Activated naive CD4-positive, alpha-beta T cell treated with anti-CD3 and anti-CD28 coated beads, Interleukin-2, amount 50 U/mL, for 16 hours (primary cell): ENCODE results near the gene ARHGAP20.

Source experiments
- DNase-seq: peaks from one replicate; pipeline ENCODE4 v3.0.0-alpha.2; 2020

Gene ARHGAP20

DNA sequence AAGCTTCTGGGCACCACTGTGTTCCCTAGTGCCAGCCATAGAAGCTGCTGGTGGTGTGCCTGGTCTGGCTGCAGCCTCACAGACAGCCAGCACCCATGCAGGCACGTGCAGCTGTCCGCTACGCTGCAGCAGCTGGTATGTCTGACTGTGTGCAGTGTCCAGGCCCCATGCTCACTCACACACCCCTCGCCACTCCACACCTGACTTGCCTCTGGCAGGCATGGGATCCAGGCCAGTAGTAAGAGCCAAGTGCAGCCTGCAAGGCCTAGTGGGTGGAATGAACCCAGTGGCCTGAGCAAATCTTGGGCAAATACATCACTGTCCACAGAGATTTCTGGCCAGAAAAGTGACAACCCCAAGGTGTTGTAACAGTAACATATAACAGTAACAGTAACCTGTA lies 111.9 kb downstream of the ARHGAP20 start:
- DNase-seq, result no peak

DNA sequence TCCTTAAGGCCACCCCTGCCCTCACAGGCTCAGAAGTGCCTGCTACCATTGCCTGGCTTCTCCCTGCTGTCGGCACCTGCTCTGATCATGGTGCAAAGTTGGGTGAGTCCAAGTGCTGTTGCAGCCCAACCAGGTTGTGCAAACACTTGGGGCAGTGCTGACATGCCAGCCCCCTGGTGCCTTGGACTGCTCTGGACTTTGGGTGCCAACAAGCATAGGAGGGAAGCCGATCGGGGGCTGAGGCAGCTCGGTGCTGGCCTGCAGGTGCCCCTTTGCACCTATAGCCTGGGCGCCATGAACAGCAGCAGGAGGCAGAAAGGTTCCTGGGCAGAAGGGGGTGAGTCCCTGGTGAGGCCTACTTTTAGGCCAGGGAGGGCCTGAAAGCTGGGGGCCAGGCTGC lies 113.0 kb downstream of the ARHGAP20 start:
- no peak for DNase-seq

- DNase-seq, result no peak
Observed at GRCh38 chr11:110598725-110599124, 113.5 kb downstream of the ARHGAP20 start.

- no peak for DNase-seq
Observed at GRCh38 chr11:110587972-110588371, 124.3 kb downstream of the ARHGAP20 start.

DNA sequence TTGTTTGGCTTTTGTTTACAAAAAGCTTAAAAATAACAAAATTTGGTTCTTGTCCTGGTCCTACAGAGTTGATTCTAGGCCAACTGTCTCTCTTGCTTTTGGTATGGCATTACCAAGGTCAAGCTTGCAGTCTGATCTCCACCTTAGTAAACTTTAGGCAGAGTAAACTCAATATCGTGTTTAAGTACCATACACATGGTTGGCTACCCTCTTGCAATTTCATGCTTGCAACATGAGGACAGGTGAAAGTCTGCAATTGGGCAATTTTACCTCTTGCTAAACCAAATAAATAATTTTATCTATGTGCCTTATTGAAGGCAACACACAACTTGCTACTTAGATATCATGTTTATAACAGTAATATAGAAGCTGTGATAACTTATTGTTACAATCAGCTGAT lies 125.1 kb downstream of the ARHGAP20 start:
- no peak for DNase-seq

DNA sequence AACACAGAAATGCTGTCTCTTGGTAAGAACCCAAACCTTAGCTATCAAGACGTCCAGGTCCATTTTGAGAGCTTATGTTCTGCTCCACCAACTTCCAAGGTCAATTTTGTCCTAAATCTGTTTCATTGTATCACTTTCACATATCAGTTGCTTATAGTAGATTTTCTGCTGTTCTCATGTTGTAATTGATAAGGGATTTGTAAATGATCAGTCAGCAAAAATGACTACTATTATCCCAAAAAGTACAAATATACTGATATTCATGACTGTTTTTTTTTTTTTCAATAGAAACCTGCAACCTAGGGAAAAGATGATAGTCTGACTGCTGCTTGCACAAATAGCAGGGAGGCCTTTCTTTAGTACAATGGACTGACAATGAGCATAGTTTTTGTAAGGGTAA lies 128.1 kb downstream of the ARHGAP20 start:
- no peak for DNase-seq

DNA sequence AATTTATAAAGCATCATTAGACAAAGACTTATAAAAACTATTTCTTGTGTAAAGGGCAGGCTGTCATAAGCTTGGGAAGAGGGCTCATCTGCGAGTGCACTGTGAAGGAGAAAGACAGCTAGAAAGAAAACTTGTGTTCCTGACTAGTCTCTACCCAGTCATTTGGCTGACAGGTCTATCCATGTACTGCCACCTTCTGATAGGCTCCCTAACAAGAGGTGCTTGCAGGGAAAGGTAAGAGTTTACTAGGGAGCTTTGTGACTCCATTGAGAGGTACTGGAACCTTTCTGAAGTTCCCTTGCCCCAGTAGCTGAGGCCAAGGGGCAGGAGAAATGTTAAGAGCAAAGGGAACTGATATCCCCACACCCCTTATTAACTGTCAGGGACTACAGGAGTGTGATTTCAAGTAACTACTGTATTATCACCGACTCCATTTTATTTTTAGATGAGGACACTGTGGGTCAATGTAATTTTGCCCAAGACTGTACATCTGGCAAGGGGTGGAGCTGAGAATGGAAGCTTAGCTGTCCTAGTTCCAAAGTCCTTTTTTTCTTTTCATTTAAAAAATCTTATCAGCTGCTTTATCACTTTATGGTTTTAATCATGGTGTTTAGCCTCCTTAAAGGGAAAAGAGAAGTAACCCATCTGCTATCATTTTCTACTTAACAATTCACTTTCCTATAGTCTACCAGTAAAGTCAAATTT lies 129.4 kb downstream of the ARHGAP20 start:
- no peak for DNase-seq

- DNase-seq, result no peak
Observed at GRCh38 chr11:110580571-110580970, 131.7 kb downstream of the ARHGAP20 start.

DNA sequence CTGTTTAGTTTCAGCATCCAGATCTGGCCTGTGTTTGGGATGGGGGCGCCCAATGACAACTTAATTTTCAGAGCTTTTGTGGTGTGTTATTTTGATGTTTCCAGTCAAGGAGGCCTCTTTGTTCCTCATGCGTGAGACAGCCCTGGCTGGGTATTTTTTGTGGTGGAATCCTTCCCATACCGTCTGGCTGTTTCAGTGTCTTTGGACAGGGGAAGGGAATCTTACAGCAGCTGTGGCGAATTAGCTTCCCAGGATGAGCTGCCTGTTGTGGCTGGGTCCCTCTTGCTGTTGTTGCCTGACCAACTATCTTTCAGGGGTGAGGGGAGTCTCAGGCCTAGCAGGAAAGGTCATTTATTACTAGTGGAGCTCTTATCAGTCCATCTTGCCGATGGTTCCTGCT lies 138.8 kb downstream of the ARHGAP20 start:
- no peak for DNase-seq

DNA sequence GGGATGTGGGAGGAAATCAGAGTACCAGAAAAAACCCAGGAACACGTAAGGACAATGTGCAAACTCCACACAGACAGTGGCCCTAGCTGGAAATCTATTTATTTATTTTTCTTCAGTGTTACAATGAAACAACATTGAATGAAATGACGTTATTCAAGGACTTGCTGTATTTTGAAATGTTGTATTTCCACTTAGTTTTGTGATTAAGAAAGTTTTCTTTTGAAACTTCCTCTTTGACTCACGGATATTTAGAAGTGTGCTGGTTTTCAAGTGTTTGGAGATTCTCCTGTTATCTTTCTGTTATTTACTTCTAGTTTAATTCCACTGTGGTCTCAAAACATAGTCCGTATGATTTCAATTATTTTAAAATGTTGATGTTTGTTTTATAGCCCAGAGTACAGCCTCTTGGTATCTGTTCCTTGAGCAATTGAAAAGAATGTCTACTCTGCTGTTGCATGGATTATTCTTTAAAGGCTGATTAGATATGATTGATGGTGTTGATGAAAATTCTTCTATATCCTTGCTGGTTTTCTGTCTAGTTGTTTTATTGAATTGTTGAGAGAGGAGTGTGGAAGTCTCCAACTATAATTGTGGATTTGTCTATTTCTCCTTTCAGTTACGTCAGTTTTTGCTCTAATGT lies 141.0 kb downstream of the ARHGAP20 start:
- DNase-seq, result no peak

GRCh38 chr11:110566577-110566976 lies 145.7 kb downstream of the ARHGAP20 start:
- no peak for DNase-seq

- DNase-seq, result no peak
Observed at GRCh38 chr11:110565357-110566336, 146.6 kb downstream of the ARHGAP20 start.

DNA sequence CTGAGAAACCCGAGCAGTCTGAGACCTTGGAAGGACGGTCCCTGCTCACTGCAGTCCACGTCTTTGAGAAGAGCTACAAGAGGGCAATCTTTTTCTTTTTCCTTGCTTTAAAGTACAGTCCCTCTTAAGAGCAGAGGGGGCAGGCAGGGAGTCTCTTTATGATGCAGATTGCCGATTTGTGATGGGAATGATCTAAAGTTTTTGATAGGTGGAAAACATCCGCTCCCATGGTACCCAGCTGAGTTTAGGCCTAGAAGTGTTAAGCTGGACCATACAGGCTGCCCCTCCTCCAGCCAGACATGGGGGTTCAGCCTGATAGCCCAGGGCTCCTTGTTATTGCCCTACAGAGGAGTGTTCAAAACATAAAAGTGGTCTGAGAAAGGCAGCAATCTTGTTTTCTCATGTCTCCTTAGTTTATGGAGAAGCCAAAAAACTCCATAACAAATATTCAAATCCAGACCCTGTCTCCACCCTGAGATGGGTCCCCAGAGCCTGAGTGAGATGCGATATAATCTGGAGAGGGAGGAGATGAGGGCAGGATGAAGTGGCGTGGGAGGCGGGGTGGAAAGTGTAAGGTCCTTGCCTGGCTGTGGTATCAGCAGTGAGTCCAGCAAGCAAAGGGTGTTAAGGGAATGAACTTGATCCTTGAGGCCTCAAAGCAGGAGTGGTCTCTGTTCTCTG lies 147.4 kb downstream of the ARHGAP20 start:
- no peak for DNase-seq

GRCh38 chr11:110544779-110545178 lies 167.5 kb downstream of the ARHGAP20 start:
- DNase-seq, result no peak

- no peak for DNase-seq
Observed at GRCh38 chr11:110538154-110538553, 174.1 kb downstream of the ARHGAP20 start.

DNA sequence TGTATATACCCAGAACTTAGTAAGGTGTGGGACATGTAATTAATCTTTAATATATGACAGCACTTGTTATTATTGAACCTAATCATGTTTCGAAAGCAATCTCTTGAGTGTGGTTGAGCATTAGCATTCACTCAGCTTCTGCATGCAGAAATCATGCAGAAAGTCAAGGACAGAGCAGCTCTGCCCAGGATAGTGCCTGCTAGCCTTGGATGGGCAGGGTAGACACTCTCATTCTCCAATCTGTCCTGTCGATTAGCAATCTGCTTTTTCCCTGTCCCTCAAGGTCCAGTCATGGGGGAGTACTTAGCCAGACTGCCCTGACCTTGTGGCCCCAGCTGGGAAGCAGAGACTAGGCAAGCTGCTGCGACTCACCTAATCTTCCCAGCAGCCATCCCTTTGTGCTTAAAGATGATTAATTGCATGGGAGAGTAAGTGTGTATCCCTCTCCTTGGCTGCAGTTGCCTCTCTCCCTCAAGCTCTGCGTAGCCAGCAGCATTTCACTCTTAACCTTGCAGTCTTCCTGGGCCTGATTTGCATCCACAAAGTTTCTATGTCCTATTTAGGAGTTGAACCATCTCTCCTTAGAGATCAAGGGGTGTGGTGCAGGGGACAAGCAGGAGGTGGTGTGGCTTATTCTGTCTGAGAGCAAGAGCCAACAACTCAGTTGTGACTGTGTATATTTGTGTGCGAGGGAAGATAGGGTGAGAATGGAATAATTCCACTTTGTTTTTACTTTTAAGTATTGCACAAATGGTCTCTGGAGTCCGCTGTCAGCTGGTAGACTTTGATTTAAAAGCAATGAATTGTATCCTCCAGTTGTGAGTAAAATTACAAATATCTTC lies 181.1 kb downstream of the ARHGAP20 start:
- no peak for DNase-seq

DNA sequence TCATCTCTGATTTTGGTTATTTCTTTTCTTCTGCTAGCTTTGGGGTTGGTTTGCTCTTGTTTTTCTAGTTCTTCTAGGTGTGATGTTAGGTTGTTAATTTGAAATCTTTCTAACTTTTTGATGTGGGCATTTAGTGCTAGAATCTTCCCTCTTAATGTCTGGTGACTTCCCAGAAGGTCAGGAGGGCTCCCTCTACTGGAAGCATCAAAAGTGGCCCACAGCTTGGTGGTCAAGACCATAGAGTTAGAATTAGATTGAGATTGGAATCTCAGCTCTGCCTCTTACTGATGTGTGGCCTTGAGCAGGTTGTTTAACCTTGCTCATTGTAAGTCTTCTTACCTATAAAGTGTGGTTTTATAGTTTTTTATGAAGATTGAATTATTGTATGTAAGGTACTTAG lies 183.2 kb downstream of the ARHGAP20 start:
- DNase-seq, result no peak

DNA sequence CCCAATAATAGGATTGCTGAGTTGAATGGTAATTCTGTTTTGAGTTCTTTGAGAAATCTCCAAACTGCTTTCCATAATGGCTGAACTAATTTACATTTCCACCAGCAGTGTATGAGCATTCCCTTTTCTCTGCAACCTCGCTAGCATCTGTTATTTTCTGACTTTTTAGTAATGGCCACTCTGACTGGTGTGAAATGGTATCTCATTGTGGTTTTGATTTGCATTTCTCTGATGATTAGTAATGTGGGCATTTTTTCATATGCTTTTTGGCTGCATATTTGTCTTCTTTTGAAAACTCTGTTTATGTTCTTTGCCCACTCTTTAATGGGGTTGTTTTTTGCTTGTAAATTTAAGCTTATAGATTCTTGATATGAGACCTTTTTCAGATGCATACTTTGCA lies 185.1 kb downstream of the ARHGAP20 start:
- DNase-seq, result no peak
